IPS DF 4.7 (cell line): ENCODE results near the gene CHN1.

Experiments used
- DNase-seq: peaks from one replicate; pipeline ENCODE4 v3.0.0-alpha.2; 2013; ENCODE audit warnings: low spot score; ENCODE audit errors: extremely low read depth

The CHN1 gene

DNA sequence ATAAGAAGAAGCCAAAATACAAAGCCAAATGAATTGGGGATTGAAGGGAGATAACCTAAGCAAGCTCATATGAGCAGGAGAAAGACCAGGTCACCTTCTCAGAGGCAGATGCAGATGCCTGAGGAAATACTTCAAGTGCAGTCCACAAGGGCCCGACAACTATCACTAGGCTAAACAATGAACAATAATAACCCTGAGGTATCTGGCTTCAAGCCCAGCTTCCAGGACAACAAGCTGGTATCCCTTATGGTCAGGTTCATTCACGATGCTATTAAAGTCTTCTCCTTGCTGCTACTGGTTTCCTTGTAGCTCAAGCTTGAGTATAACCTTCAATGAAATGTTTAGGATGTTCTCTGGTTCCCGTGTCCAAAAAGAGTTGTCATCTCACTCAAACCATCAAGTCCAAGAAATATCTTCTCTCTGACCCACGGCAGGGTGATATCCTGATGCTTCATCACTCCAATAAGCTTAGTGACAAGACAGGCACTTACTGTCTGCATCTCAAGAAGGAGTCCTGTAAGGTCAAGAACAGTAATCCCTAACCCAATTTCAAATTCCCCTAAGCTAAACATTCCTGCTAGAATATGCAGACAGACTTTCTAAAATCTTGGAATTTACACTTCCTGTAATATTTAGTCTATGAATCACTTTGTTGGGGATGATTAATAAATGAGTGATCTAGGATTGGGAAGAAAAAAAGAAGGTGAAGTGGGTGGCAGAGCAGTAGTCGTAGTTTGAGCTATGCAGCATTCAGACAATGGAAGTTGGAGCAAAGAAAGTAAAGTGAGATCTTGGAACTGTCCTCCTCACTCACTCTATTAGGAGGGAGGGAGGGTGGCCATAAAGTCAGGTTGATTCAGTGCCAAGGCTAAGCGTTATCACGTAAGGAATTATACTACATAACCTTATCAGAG is 33.1 kb downstream of the CHN1 start:
- DNase-seq, result no peak

GRCh38 chr2:174970092-174970491 is 35.1 kb downstream of the CHN1 start:
- DNase-seq, result no peak

GRCh38 chr2:174969091-174969734 is 36.0 kb downstream of the CHN1 start:
- no peak for DNase-seq

GRCh38 chr2:174967691-174968260 is 37.4 kb downstream of the CHN1 start:
- no peak for DNase-seq

DNA sequence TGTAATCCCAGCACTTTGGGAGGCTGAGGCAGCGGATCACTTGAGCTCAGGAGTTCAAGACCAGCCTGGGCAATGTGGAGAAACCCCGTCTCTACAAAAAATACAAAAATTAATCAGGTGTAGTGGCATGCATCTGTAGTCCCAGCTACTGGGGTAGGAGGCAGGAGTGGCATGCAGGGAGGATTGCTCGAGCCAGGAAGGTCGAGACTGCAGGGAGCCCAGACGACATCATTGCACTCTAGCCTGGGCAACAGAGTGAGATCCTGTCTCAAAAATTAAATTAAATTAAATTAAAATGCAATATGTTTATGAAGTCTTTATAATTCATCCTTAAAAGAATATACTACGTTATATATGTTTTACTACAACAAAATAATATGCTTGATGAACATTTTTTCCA is 38.1 kb downstream of the CHN1 start:
- no peak for DNase-seq

GRCh38 chr2:174965992-174966744 is 39.0 kb downstream of the CHN1 start:
- DNase-seq, result no peak

DNA sequence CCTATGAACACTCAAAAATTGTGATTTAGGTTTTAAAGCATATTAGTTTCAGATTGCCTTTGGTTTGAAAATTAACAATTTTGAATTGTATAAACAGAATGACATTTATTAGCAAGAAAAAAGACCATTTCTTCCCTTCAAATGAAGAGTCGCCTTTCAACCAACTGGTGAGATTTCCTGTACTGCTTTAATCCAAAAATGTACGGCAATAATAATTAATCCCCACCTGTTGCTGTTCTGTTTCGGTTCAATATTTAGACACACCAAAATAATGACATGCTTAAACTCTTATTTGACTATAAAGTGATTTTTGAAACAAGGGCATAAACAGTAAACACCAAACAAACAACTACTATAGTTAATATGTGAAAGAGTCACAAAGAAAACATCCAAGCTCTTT is 39.6 kb downstream of the CHN1 start:
- no peak for DNase-seq

GRCh38 chr2:174964404-174964803 is 40.8 kb downstream of the CHN1 start:
- DNase-seq, result peak; percentile 44

DNA sequence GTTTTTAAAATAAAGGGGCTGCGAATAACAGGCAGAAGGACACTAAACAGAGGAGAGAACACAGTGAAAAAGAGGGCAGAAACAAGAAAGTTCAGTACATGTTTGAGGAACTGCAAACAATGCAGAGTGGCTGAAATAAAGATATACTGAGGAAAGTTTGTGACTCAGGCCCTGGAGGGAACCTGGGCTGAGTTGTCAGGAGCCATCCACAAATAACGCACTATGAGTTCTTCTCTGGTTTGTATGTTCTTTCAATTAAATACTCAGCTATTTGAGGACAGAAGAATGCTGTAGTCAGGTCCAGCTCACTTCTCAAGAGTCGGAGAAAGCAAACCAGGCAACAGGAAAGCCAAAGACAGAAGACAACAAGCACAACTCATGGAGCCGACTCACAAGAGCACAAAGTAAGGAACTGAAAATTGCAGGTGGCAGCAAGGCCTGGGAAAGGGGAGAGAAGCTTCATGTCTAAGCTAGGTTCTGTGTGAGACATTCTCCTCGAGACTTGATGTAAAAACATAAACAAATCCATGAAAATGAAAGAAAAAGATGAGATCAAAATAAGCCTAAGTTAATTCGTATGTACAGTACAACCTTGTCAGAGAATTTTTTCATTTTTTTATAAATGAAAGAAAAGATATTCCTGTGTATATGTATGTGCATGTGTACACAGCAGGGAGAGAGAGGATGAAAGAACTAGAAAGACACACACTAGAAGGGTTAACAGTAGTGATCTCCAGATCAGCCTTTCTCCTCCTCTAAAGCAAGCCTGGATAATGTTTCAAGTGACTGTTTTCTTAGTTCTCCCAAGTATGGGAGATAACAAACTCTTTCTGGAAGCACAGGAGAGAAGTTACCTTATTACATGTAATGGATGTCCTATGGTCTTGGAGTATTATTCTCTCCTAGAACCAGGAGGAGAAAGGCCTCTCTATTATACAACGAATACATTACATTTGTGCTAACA is 41.5 kb downstream of the CHN1 start:
- no peak for DNase-seq

DNA sequence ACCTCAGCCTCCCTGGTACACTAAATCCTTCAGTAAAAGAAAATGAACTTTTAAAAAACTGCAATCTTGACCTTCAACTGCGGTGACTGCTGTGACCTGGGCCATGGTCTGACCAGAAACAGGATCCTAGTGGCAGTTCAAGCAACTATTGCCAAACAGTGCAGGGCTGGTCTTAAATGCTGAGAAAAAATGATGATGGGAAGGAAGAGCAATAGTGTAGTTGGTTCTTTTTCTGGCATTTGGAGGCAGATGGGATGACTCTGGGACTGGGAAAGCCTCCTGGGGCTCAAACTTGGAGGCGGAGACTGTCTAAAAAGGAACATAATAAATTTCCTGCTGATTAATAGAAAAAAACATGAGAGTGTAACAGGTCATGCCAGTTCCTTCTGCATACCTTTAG is 45.4 kb downstream of the CHN1 start:
- no peak for DNase-seq

GRCh38 chr2:174957050-174957449 is 48.1 kb downstream of the CHN1 start:
- DNase-seq, result no peak

DNA sequence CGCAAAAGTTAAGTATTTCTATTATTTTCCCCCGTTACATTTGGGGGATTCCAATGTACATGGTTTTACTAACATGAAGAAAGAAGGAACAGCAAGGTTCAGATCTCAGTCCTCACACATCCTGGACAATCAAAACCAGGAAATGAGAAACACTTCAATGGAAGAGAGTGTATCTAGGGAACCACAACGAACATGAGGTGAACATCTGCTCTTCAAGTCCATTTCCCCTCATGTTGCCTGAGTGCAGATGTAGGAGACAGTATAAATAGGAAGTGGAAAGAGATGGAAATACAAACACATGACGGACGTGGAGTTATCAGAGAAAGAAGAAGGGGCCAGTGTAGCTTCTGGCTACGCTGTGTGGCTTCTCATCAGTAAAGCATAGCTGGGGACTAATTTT is 52.6 kb downstream of the CHN1 start:
- DNase-seq, result no peak

GRCh38 chr2:174951745-174952144 is 53.4 kb downstream of the CHN1 start:
- DNase-seq, result no peak

- DNase-seq, result no peak
Measured at GRCh38 chr2:174949988-174950687, 55.0 kb downstream of the CHN1 start.

DNA sequence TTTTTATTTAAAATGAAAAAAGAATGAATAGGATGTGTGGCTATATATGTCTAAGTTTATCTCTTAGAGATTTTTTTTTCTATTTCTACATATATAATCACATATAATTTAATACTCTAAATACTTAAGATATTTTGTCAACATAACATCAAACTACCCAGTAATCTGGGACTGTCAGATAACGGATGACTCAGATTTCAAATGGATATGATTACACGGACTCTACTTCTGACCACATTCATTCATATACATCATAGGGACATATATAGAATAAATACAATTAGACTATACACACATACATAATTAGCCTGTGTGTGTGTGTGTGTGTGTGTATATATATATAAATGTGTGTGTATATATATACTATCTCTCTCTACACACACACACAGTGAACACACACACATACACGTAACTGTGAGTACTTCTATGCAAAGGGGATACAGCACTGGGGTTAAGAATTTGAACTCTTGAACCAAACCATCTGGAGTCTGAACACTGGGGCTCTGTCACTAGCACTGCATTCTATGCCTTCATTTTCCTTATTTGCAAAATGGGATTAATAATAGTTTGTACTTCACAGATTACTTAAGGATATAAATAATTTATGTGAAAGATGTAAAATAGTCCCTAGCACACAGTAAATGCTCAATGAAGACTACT is 59.5 kb downstream of the CHN1 start:
- no peak for DNase-seq

DNA sequence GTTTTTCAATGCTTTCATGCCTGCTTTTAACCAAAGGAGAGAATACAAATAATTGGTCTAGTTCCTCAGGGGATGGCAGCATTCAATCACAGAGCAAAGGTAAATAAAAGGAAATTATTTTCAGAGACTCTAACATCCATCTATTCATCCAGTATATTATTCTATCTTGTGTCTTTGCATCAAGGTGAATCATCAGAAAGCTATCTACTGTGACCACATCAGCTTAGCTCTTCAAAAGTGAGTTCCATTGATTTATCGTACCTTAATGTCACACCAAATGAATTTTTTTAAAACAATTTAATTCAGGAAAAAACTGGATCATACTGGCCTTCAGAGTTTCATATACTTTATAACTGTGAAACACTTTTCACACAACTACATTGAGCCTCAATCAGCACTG is 66.1 kb downstream of the CHN1 start:
- no peak for DNase-seq

- no peak for DNase-seq
Measured at GRCh38 chr2:174931724-174932123, 73.5 kb downstream of the CHN1 start.

GRCh38 chr2:174929786-174930185 is 75.4 kb downstream of the CHN1 start:
- DNase-seq, result no peak

DNA sequence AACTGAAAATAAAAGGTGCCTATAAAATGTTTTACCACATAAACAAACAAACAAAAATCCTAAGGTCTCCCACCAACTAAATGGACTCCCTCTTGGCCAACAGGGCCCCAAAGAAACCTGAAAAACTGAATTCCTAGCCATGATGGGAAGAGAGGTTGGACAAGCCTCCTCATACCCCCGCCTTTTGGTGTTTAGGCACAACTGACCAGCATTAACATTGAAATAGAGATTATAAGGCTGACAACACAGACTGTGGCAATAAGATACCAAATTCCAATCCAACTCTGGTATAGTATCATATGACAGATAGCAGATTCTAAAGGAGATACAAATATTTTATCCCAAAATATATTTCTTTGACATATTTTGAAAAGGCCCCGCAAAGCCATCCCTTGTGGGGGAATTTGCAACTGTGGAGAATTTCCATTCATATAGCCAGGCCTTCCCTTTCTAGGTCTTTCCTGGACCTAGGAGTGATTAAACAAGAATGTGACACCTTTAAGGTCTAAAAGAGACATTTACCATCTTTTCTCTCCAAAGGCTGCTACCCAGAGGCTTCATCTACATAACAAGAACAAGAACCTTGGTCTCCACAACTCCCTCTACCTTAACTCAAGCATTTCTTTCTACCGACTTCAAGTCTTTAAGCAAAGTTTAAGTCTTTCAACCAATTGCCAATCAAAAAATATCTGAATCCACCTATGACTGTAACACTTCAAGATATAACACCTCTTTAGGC is 80.0 kb downstream of the CHN1 start:
- DNase-seq, result peak; percentile 79
